ENCODE data around the gene DYTN.

The DYTN gene

GRCh38 chr2:206718296-206718695 lies at the start of gene DYTN:
Gene DYTN (minus strand): TSS chr2:206718396. CDS start chr2:206718279, 117 bp downstream.
- in situ Hi-C loops (cut with MboI; ENCODE audit: low sequenced_read_pairs, unreplicated experiment), result no loop called here
- TF ChIP-seq CTCF (IDR thresholded peaks at IDR 0.05; ENCODE audit: borderline replicate concordance, control extremely low read depth, extremely low read depth, insufficient read depth, missing control alignments), result no peak
- DNase-seq (ENCODE audit: low spot score), result no peak

GRCh38 chr2:206766057-206766930 lies 48.1 kb upstream of the DYTN start:
- no peak for TF ChIP-seq CTCF (IDR thresholded peaks at IDR 0.05; ENCODE audit: borderline replicate concordance, control extremely low read depth, extremely low read depth, insufficient read depth, missing control alignments)

GRCh38 chr2:206765242-206766056 lies 47.3 kb upstream of the DYTN start, which contains the start of the genes FASTKD2 and MDH1B:
Gene FASTKD2 (plus strand): TSS chr2:206765606. CDS start chr2:206766694, 1,088 bp downstream.
Gene MDH1B (minus strand): TSS chr2:206765328. CDS start chr2:206765271, 57 bp downstream.
- TF ChIP-seq CTCF (IDR thresholded peaks at IDR 0.05; ENCODE audit: borderline replicate concordance, control extremely low read depth, extremely low read depth, insufficient read depth, missing control alignments), result no peak
- in situ Hi-C loops (cut with MboI; ENCODE audit: low sequenced_read_pairs, unreplicated experiment), result no loop called here
- DNase-seq (ENCODE audit: low spot score), result peak; percentile 83

More at GRCh38 chr2:206766057-206766930, 48.1 kb upstream of the DYTN start:
- DNase-seq (ENCODE audit: low spot score), result no peak
- in situ Hi-C loops (cut with MboI; ENCODE audit: low sequenced_read_pairs, unreplicated experiment), result no loop called here

- no peak for DNase-seq (ENCODE audit: low spot score)
- no peak for TF ChIP-seq CTCF (IDR thresholded peaks at IDR 0.05; ENCODE audit: borderline replicate concordance, control extremely low read depth, extremely low read depth, insufficient read depth, missing control alignments)
- in situ Hi-C loops (cut with MboI; ENCODE audit: low sequenced_read_pairs, unreplicated experiment), result no loop called here
Observed at GRCh38 chr2:206764673-206765241, 46.6 kb upstream of the DYTN start.

GRCh38 chr2:206756816-206757215 lies 38.6 kb upstream of the DYTN start:
- in situ Hi-C loops (cut with MboI; ENCODE audit: low sequenced_read_pairs, unreplicated experiment), result no loop called here
- TF ChIP-seq CTCF (IDR thresholded peaks at IDR 0.05; ENCODE audit: borderline replicate concordance, control extremely low read depth, extremely low read depth, insufficient read depth, missing control alignments), result no peak
- DNase-seq (ENCODE audit: low spot score), result no peak

- TF ChIP-seq CTCF (IDR thresholded peaks at IDR 0.05; ENCODE audit: borderline replicate concordance, control extremely low read depth, extremely low read depth, insufficient read depth, missing control alignments), result no peak
- in situ Hi-C loops (cut with MboI; ENCODE audit: low sequenced_read_pairs, unreplicated experiment), result no loop called here
- DNase-seq (ENCODE audit: low spot score), result no peak
Observed at GRCh38 chr2:206740800-206741199, 22.6 kb upstream of the DYTN start.

Measured in GM13976 (cell line).